ENCODE measurements around the gene TBPL1. TPM values are rescaled to one million over a fixed set of nuclear protein-coding genes. Genes with fewer than 3 reads are reported as not detected.

Gene TBPL1
- total and polyA plus RNA-seq, 2 of the 13 experiments (the other 11 are each of a cell fraction or from before 2014, with no cell fraction given) = 25.3 to 39.3 TPM

DNA sequence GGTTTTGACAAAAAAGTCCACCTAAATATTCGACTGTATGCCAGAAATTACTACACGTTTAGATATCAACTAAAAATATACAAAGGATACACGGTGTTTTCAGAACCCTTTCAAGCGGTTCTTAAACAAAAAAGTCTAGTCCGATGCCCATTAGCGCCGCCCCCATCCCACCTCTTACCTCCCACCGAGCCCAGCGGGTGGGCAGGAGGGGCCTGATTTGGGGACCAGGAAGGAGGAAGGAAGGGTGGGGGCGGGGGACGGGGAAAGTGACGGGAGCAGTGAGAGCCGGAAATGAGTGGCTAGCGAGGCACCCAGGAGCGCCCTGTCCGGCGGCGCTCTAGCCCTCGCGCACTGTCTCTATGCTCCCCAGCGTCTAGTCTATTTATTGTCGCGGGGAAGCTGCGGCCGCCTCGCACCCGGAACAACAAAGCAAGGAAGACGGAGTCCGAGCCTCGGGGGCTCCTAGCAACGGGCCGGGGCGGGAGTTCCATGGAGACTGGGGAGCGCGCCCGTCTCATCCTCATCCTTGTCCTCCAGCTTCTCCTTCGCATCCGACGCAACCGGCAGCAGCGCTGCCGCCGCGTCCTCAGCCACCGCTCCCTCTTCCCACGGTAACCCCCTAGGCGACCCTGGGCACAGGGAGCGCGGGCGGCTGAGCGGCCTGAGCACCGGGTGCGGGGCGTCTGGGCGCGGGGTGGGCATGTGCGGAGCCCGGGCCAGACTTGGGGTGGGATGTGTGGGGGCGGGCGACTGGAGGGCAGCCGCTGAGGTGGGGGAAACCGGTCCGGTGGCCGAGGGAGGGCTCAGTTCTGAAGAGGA, at the start of gene TBPL1 (continued):
- TF ChIP-seq FOXA1 (IDR thresholded peaks at IDR 0.05) (no peak), FOXA1 (CRISPR knock-in tag; IDR thresholded peaks at IDR 0.05) (peak; percentile 36; the same call in 1 of the 2 replicates), MATR3 (CRISPR knock-in tag; IDR thresholded peaks at IDR 0.05) (no peak), SAFB2 (CRISPR knock-in tag; IDR thresholded peaks at IDR 0.05; ENCODE audit: borderline replicate concordance, low read depth) (peak; percentile 66), NFATC3 (CRISPR knock-in tag; IDR thresholded peaks at IDR 0.05) (no peak), KDM1A (CRISPR knock-in tag; IDR thresholded peaks at IDR 0.05) (no peak), ZNF18 (CRISPR knock-in tag; IDR thresholded peaks at IDR 0.05; ENCODE audit: insufficient replicate concordance) (peak; percentile 75), FLYWCH1 (CRISPR knock-in tag; IDR thresholded peaks at IDR 0.05) (no peak), MAZ (IDR thresholded peaks at IDR 0.05; ENCODE audit: borderline replicate concordance, low read depth, low read length) (peak; percentile 89; the same call in 1 of the 2 replicates), MAZ (CRISPR knock-in tag; IDR thresholded peaks at IDR 0.05; ENCODE audit: low read depth) (peak; percentile 96), MIER2 (CRISPR knock-in tag; IDR thresholded peaks at IDR 0.05) (peak; percentile 78; the same call in 1 of the 2 replicates), ZMYM3 (CRISPR knock-in tag; IDR thresholded peaks at IDR 0.05) (no peak; the same call in 1 of the 2 replicates), ZNF777 (CRISPR knock-in tag; IDR thresholded peaks at IDR 0.05) (0 out of 2 replicates have a peak, but pooled peaks have one; percentile 29), ZNF790 (CRISPR knock-in tag; IDR thresholded peaks at IDR 0.05; ENCODE audit: borderline replicate concordance) (no peak), ZC3H13 (CRISPR knock-in tag; IDR thresholded peaks at IDR 0.05) (no peak; the same call in 1 of the 2 replicates), TSC22D2 (CRISPR knock-in tag; IDR thresholded peaks at IDR 0.05; ENCODE audit: borderline replicate concordance) (peak; percentile 89; the same call in 1 of the 2 replicates), ZNF329 (CRISPR knock-in tag; IDR thresholded peaks at IDR 0.05; ENCODE audit: low read depth) (no peak), MTA1 (CRISPR knock-in tag; IDR thresholded peaks at IDR 0.05; ENCODE audit: borderline replicate concordance) (no peak), SALL2 (CRISPR knock-in tag; IDR thresholded peaks at IDR 0.05) (0 out of 2 replicates have a peak, but pooled peaks have one; percentile 70)
- TF ChIP-seq, protein P1, sequence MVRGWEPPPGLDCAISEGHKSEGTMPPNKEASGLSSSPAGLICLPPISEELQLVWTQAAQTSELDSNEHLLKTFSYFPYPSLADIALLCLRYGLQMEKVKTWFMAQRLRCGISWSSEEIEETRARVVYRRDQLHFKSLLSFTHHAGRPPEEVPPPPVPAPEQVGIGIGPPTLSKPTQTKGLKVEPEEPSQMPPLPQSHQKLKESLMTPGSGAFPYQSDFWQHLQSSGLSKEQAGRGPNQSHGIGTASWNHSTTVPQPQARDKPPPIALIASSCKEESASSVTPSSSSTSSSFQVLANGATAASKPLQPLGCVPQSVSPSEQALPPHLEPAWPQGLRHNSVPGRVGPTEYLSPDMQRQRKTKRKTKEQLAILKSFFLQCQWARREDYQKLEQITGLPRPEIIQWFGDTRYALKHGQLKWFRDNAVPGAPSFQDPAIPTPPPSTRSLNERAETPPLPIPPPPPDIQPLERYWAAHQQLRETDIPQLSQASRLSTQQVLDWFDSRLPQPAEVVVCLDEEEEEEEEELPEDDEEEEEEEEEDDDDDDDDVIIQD (CRISPR knock-in tag; IDR thresholded peaks at IDR 0.05; ENCODE audit: low read depth) = peak; percentile 66; the same call in 1 of the 2 replicates
- TF ChIP-seq, protein P2, sequence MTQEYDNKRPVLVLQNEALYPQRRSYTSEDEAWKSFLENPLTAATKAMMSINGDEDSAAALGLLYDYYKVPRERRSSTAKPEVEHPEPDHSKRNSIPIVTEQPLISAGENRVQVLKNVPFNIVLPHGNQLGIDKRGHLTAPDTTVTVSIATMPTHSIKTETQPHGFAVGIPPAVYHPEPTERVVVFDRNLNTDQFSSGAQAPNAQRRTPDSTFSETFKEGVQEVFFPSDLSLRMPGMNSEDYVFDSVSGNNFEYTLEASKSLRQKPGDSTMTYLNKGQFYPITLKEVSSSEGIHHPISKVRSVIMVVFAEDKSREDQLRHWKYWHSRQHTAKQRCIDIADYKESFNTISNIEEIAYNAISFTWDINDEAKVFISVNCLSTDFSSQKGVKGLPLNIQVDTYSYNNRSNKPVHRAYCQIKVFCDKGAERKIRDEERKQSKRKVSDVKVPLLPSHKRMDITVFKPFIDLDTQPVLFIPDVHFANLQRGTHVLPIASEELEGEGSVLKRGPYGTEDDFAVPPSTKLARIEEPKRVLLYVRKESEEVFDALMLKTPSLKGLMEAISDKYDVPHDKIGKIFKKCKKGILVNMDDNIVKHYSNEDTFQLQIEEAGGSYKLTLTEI (CRISPR knock-in tag; conservative IDR thresholded peaks at IDR 0.05) = no peak
